ENCODE measurements around the gene TNIP1. TPM values are rescaled to one million over a fixed set of nuclear protein-coding genes. Genes with fewer than 3 reads are reported as not detected.

Gene TNIP1
- total RNA-seq, 4 donors from 2014 or later: 112 to 228 (median 188) TPM

DNA sequence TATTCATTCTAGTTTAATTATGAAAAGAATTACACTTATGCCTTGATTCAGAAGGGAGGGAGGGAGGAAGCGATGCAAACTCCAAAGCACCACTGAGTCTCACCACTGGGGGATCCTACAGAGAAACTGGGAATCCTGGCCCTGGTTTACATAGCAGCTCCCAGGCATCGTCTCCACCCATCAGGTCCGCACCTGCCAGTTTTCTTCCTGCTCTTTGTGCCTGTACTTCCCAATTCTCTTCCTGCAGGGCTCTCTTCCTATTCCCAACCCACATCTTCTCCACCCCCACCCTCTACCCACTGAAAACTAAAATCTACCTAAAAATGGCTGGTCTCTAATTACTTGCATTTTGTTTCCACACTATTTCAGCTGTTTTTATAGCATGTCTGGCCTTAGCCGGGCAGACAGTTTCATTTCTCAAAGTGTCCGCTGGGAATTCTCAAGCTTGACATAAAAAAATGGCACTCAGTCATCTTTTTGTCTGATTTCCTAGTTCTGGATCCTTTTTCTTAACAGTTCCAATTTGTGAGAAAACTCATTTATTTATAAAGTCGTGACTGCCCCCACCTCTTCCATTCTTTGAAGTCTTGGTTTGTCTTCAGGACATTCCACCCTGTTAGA, 1.6 kb upstream of the TNIP1 start:
- H3K9me3 ChIP-seq: no peaks in the 10 kb centered on the region
- peak overlapping the region; percentile 87 to 97 (median 92) for H3K4me3 ChIP-seq
- no peaks in the 10 kb centered on the region for H3K27me3 ChIP-seq
- ATAC-seq (peak in 1 of 2 donors; percentile 21), DNase-seq (peak in 1 of 2 donors; percentile 62)
- peaks cover 63 to 73% of the 10 kb centered on the region in 2 donors for H3K4me1 ChIP-seq
- TF ChIP-seq, protein P1, sequence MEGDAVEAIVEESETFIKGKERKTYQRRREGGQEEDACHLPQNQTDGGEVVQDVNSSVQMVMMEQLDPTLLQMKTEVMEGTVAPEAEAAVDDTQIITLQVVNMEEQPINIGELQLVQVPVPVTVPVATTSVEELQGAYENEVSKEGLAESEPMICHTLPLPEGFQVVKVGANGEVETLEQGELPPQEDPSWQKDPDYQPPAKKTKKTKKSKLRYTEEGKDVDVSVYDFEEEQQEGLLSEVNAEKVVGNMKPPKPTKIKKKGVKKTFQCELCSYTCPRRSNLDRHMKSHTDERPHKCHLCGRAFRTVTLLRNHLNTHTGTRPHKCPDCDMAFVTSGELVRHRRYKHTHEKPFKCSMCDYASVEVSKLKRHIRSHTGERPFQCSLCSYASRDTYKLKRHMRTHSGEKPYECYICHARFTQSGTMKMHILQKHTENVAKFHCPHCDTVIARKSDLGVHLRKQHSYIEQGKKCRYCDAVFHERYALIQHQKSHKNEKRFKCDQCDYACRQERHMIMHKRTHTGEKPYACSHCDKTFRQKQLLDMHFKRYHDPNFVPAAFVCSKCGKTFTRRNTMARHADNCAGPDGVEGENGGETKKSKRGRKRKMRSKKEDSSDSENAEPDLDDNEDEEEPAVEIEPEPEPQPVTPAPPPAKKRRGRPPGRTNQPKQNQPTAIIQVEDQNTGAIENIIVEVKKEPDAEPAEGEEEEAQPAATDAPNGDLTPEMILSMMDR (IDR thresholded peaks at IDR 0.05 in 4 of 5, conservative IDR thresholded peaks at IDR 0.05 in 1 of 5): peak; percentile 37 to 56 (median 47)
- no peak for TF ChIP-seq POLR2A (IDR thresholded peaks at IDR 0.05)
- in situ Hi-C loops (cut with MboI; ENCODE audit: low sequenced_read_pairs in 4 of 4): no loop called here
- peak overlapping the region; percentile 98 to 100 (median 100) for H3K27ac ChIP-seq
- H3K36me3 ChIP-seq: no peaks in the 10 kb centered on the region
- intact Hi-C loops (cut with DNase I; ENCODE audit: low total_unique reads): no loop called here

- H3K27me3 ChIP-seq: no peaks in the 10 kb centered on the region
- no peak for DNase-seq
- H3K27ac ChIP-seq: peak overlapping the region; percentile 98 to 100 (median 100)
- no peak for TF ChIP-seq POLR2A (IDR thresholded peaks at IDR 0.05)
- TF ChIP-seq, protein P1 (IDR thresholded peaks at IDR 0.05 in 4 of 5, conservative IDR thresholded peaks at IDR 0.05 in 1 of 5): no peak
- intact Hi-C loops (cut with DNase I; ENCODE audit: low total_unique reads): no loop called here
- H3K4me1 ChIP-seq: peaks cover 70 to 79% of the 10 kb centered on the region in 2 donors
- H3K36me3 ChIP-seq: no peaks in the 10 kb centered on the region
- peak overlapping the region; percentile 87 to 97 (median 92) for H3K4me3 ChIP-seq
- H3K9me3 ChIP-seq: no peaks in the 10 kb centered on the region
- in situ Hi-C loops (cut with MboI; ENCODE audit: low sequenced_read_pairs in 4 of 4): no loop called here
- no peak for ATAC-seq
Measured at GRCh38 chr5:151081431-151082281, 822 bp upstream of the TNIP1 start.

DNA sequence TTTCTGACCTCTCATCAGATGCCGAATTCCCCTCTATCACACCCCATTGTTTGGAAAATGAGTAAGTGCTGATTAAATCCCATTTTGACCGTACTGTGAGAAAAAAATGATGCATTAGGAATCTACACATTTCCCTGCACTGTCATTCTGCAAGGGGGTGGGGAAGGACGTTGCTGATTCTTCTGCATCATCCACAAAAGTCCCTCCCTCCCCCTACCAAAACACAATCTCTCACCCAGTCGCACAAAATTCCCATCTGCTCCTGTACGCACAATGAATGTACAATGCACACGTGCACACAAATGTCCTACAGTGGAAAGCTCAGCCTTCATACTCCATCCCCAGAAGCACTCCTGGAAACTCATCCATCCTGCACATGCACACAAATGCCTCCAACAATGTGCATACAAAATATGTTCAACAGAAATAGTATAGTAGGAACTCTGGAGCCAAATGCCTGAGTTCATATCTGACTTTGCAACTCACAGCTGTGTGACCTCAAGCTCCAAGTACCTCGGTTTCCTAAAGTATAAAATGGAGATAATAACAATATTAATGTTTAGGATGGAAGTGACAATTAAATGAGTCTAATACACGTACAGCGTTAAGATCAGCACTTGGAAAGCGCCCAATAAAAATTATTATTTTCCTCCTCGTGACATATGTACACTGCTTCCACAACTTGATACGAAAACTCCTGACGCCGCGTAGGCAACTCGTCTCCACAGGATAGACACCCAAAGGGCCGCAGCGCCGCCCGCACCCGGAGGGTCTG, 809 bp downstream of the TNIP1 start:
- H3K36me3 ChIP-seq: no peaks in the 10 kb centered on the region
- no peaks in the 10 kb centered on the region for H3K27me3 ChIP-seq
- no peaks in the 10 kb centered on the region for H3K9me3 ChIP-seq
- peak overlapping the region; percentile 98 to 100 (median 100) for H3K27ac ChIP-seq
- H3K4me3 ChIP-seq: peak overlapping the region; percentile 87 to 97 (median 92)
- no peak for DNase-seq
- no peak for TF ChIP-seq POLR2A (IDR thresholded peaks at IDR 0.05)
- TF ChIP-seq, protein P1 (IDR thresholded peaks at IDR 0.05 in 4 of 5, conservative IDR thresholded peaks at IDR 0.05 in 1 of 5): no peak
- no peak for ATAC-seq
- in situ Hi-C loops (cut with MboI; ENCODE audit: low sequenced_read_pairs in 4 of 4): no loop called here
- intact Hi-C loops (cut with DNase I; ENCODE audit: low total_unique reads): no loop called here
- peaks cover 67 to 75% of the 10 kb centered on the region in 2 donors for H3K4me1 ChIP-seq

GRCh38 chr5:151078490-151079262, 2.2 kb downstream of the TNIP1 start:
- intact Hi-C loops (cut with DNase I; ENCODE audit: low total_unique reads): no loop called here
- peak overlapping the region in 1 of 4 donors; percentile 7 for H3K4me3 ChIP-seq

More at GRCh38 chr5:151078490-151079262, 2.2 kb downstream of the TNIP1 start:
- in situ Hi-C loops (cut with MboI; ENCODE audit: low sequenced_read_pairs in 4 of 4): no loop called here
- TF ChIP-seq POLR2A (IDR thresholded peaks at IDR 0.05): no peak
- no peaks in the 10 kb centered on the region for H3K9me3 ChIP-seq
- peak overlapping the region; percentile 98 to 100 (median 100) for H3K27ac ChIP-seq
- DNase-seq: peak in 1 of 2 donors; percentile 41
- H3K4me1 ChIP-seq: peaks cover 65 to 69% of the 10 kb centered on the region in 2 donors
- ATAC-seq: no peak
- no peaks in the 10 kb centered on the region for H3K27me3 ChIP-seq
- H3K36me3 ChIP-seq: no peaks in the 10 kb centered on the region

All from gastrocnemius medialis (tissue), 4 donors.